ENCODE measurements around the gene GPR157. TPM values are rescaled to one million over a fixed set of nuclear protein-coding genes. Genes with fewer than 3 reads are reported as not detected.
A peak's percentile ranks its signal among the peaks of the same experiment; 100 is the strongest.

The GPR157 gene
- total RNA-seq, 2 donors from 2014 or later, result 10.3 to 13.0 TPM

DNA sequence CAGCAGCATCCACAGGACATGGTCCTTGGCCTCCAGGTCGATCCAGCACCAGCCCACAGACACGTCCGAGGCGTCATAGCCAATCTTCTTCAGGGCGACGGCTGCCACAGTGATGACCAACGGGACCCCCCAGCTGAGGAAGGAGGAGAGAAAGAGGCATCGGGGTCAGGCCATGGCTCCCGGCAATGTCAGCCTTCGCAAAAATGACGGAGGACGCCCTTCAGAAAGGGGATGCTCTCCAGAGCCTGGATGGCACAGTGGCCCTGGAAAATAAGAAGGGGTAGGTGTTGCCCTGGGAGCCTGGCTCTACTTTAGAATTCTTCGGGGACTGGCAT is 17.6 kb downstream of the GPR157 start:
- TF ChIP-seq, protein P1, sequence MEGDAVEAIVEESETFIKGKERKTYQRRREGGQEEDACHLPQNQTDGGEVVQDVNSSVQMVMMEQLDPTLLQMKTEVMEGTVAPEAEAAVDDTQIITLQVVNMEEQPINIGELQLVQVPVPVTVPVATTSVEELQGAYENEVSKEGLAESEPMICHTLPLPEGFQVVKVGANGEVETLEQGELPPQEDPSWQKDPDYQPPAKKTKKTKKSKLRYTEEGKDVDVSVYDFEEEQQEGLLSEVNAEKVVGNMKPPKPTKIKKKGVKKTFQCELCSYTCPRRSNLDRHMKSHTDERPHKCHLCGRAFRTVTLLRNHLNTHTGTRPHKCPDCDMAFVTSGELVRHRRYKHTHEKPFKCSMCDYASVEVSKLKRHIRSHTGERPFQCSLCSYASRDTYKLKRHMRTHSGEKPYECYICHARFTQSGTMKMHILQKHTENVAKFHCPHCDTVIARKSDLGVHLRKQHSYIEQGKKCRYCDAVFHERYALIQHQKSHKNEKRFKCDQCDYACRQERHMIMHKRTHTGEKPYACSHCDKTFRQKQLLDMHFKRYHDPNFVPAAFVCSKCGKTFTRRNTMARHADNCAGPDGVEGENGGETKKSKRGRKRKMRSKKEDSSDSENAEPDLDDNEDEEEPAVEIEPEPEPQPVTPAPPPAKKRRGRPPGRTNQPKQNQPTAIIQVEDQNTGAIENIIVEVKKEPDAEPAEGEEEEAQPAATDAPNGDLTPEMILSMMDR (IDR thresholded peaks at IDR 0.05), result no peak

DNA sequence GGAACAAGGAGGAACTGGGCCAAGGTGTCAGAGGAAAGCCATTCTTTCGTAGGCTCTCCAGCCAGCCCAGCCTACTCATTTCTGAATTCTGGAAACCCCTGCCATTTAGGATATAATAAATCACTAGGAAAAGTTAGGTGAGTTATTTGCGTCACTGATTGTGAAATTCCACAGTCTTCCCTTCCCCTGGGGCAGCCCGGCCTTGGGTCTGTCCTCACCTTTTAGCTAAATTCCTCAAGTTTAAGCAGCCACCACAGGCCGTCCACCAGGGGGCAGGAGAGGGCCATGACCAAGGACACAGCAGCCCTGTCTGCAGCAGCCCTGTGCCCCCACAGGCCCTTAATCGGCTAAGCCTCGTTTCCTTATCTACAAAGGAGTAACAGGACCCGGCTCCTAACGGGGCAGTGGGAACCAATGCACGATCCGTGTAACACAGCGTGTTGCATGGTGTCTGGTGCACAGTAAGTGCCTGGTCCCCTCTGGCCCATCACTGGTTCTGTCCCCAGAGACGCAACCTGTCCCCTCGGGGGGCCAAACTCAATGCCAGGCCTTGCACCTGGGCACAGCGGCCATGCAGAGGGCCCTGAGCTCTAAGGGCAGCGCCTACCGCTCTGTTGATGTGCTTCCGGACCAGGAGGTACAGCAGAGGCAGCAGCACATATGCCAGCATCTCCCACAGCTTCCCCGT is 18.1 kb downstream of the GPR157 start:
- Histone ChIP-seq H3K4me3 (no peak overlapping the region), H3K9me3 (no peaks in the 10 kb centered on the region), H3K27ac (no peak overlapping the region), H3K36me3 (peaks cover 4% of the 10 kb centered on the region), H3K27me3 (no peaks in the 10 kb centered on the region), H3K4me1 (peaks cover 0 to 8% of the 10 kb centered on the region in 2 donors)
- DNase-seq (ENCODE audit: low spot score), result peak; percentile 93
- TF ChIP-seq, protein P1 (IDR thresholded peaks at IDR 0.05), result peak; percentile 84 to 94

More for the DNA sequence above, 17.6 kb downstream of the GPR157 start:
- DNase-seq (ENCODE audit: low spot score), result no peak
- Histone ChIP-seq H3K4me3 (no peak overlapping the region), H3K27me3 (no peaks in the 10 kb centered on the region), H3K9me3 (no peaks in the 10 kb centered on the region), H3K36me3 (peaks cover 4% of the 10 kb centered on the region), H3K4me1 (peaks cover 0 to 8% of the 10 kb centered on the region in 2 donors), H3K27ac (no peak overlapping the region)

DNA sequence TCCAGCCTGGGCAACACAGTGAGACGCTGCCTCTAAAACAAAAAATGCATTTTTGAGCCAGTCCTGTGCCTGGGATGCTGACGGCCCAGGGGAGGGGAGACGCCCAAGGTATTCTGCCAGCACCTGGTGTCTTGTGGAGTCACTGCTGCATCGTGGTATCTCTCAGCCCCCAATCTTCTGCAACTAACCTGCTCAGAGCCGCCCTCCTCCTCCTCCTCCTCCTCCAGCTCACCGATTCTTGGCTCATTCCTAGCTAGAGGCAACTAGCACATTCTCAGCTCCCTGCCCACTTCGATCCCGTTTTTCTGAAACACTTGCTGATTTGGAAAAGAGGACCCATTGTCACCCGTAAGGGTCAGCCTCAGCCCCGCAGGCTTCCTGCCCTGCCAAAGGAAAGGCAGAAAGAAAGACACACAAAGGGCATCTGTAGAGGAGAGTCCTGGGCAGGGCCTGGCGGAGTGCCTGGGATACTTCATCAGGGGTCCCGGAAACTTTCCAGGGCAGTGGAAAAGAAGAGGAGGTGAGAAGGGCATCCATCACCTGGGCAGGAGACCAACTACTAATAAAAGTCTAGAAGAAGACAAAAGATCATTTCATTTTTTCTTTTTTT is 20.7 kb downstream of the GPR157 start:
- no peaks in the 10 kb centered on the region for H3K27me3 ChIP-seq
- TF ChIP-seq, protein P1 (IDR thresholded peaks at IDR 0.05), result no peak
- no peaks in the 10 kb centered on the region for H3K9me3 ChIP-seq
- H3K27ac ChIP-seq, result no peak overlapping the region
- DNase-seq (ENCODE audit: low spot score), result no peak
- H3K36me3 ChIP-seq, result peaks cover 24% of the 10 kb centered on the region
- H3K4me3 ChIP-seq, result no peak overlapping the region
- H3K4me1 ChIP-seq, result peaks cover 0 to 8% of the 10 kb centered on the region in 2 donors

DNA sequence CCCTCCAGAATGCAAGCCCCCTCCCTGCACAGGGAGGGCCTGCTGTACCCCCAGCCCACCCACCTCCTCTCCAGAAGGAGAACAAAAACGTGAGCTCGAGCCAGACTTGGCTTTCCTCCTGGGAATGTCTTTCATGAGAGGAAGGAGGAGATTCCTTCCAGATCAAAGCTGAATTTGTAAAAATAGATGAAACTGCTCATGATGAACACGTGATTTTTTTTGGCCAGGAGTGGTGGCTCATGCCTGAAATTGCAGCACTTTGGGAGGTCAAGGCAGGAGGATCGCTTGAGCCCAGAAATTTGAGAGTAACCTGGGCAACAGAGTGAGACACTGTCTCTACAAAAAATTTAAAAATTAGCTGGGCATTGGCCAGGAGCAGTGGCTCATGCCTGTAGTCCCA is 21.8 kb downstream of the GPR157 start:
- H3K4me3 ChIP-seq, result no peak overlapping the region
- H3K4me1 ChIP-seq, result peaks cover 0 to 8% of the 10 kb centered on the region in 2 donors
- H3K9me3 ChIP-seq, result no peaks in the 10 kb centered on the region
- H3K27ac ChIP-seq, result no peak overlapping the region
- no peaks in the 10 kb centered on the region for H3K27me3 ChIP-seq
- peaks cover 30% of the 10 kb centered on the region for H3K36me3 ChIP-seq
- no peak for DNase-seq (ENCODE audit: low spot score)
- TF ChIP-seq, protein P1 (IDR thresholded peaks at IDR 0.05), result no peak

DNA sequence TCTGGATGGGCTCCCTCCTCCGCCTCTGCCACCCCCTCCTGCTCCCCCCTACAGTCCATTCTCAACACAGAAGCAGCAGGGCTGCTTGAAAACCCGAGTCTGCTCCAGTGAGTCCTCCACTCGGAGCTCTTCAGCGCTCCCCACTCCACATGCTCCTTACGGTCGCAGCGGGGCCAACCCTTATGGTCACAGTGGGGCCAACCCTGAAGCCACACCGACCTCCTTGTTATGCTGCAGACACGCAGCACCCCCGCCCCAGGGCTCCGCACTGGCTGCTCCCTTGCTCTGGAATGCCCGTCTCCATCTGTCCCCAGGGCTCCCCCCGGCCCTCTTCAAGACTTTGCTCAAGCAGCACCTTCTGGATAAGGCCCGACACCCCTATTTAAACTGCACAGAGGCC is 22.6 kb downstream of the GPR157 start:
- Histone ChIP-seq H3K36me3 (peaks cover 34% of the 10 kb centered on the region), H3K4me3 (no peak overlapping the region), H3K4me1 (peaks cover 0 to 8% of the 10 kb centered on the region in 2 donors), H3K27me3 (no peaks in the 10 kb centered on the region), H3K27ac (no peak overlapping the region), H3K9me3 (no peaks in the 10 kb centered on the region)
- DNase-seq (ENCODE audit: low spot score), result no peak
- TF ChIP-seq, protein P1 (IDR thresholded peaks at IDR 0.05), result no peak
